Cardiac septum (tissue), 1 donor: Measurements from ENCODE around the gene FAN1. TPM values are rescaled to one million over a fixed set of nuclear protein-coding genes. Genes with fewer than 3 reads are reported as not detected.

ENCODE experiments used
- DNase-seq: peaks from one replicate; pipeline ENCODE4 v3.0.0-alpha.2; 2020; ENCODE audit warnings: low spot score
- intact Hi-C: fragments of 100-400 bp; cut with DNase I; formaldehyde crosslinking; loops from one replicate; pipeline ENCODE4 v1.14.0; 2022
- total RNA-seq: library from RNA; stranded (reverse); fragmentation: NEBNext Ultra II Directional; extraction: Animal tissue kit (Norgen Biotek cat#: 25700); gene quantifications from one replicate; pipeline ENCODE4 v1.2.1, GENCODE V29; 2021
- donor health status: DM: no; HTN: no; CAD: no.

FAN1 gene
- total RNA-seq, 1 donor from 2014 or later = 15.9 TPM

GRCh38 chr15:30917675-30918074, 14.0 kb downstream of the FAN1 start:
- intact Hi-C loops = no loop called here
- no peak for DNase-seq

GRCh38 chr15:30918366-30918765, 14.7 kb downstream of the FAN1 start:
- no peak for DNase-seq
- intact Hi-C loops = no loop called here

- no peak for DNase-seq
- intact Hi-C loops = loop anchor here (5.0 kb wide), 2 partner anchors 37 to 72 kb away; partner anchors contain the start of gene MTMR10
Observed at GRCh38 chr15:30919877-30920550, 16.3 kb downstream of the FAN1 start.

- intact Hi-C loops = loop anchor here (5.0 kb wide), 2 partner anchors 36 to 71 kb away; partner anchors contain the start of gene MTMR10
Observed at GRCh38 chr15:30921106-30921505, 17.4 kb downstream of the FAN1 start.

GRCh38 chr15:30921781-30922479, 18.2 kb downstream of the FAN1 start:
- intact Hi-C loops = loop anchor here (5.0 kb wide), 2 partner anchors 35 to 70 kb away; partner anchors contain the start of gene MTMR10

More at GRCh38 chr15:30921106-30921505, 17.4 kb downstream of the FAN1 start:
- no peak for DNase-seq

GRCh38 chr15:30922480-30923311, 19.0 kb downstream of the FAN1 start:
- intact Hi-C loops = loop anchor here (5.0 kb wide), 2 partner anchors 35 to 70 kb away; partner anchors contain the start of gene MTMR10
- DNase-seq = no peak

More at GRCh38 chr15:30921781-30922479, 18.2 kb downstream of the FAN1 start:
- no peak for DNase-seq

GRCh38 chr15:30923429-30923828, 19.7 kb downstream of the FAN1 start:
- no peak for DNase-seq
- intact Hi-C loops = loop anchor here (5.0 kb wide), 2 partner anchors 34 to 69 kb away; partner anchors contain the start of gene MTMR10

- intact Hi-C loops = loop anchor here (5.0 kb wide), 2 partner anchors 33 to 68 kb away; partner anchors contain the start of gene MTMR10
- no peak for DNase-seq
Observed at GRCh38 chr15:30924353-30924752, 20.6 kb downstream of the FAN1 start.

GRCh38 chr15:30925686-30926085, 22.0 kb downstream of the FAN1 start:
- intact Hi-C loops = loop anchor here (5.0 kb wide), 1 partner anchor 47 kb away; no protein-coding TSS in a partner anchor
- DNase-seq = no peak

- DNase-seq = no peak
Observed at GRCh38 chr15:30926161-30926560, 22.4 kb downstream of the FAN1 start.

GRCh38 chr15:30927148-30927761, 23.5 kb downstream of the FAN1 start:
- DNase-seq = no peak
- intact Hi-C loops = loop anchor here (5.0 kb wide), 1 partner anchor 45 kb away; no protein-coding TSS in a partner anchor

More at GRCh38 chr15:30926161-30926560, 22.4 kb downstream of the FAN1 start:
- intact Hi-C loops = loop anchor here (5.0 kb wide), 1 partner anchor 46 kb away; no protein-coding TSS in a partner anchor

- intact Hi-C loops = loop anchor here (5.0 kb wide), 1 partner anchor 44 kb away; no protein-coding TSS in a partner anchor
Observed at GRCh38 chr15:30928076-30928475, 24.4 kb downstream of the FAN1 start.

GRCh38 chr15:30929064-30929669, 25.5 kb downstream of the FAN1 start:
- intact Hi-C loops = loop anchor here (5.0 kb wide), 1 partner anchor 43 kb away; no protein-coding TSS in a partner anchor

More at GRCh38 chr15:30928076-30928475, 24.4 kb downstream of the FAN1 start:
- DNase-seq = no peak

GRCh38 chr15:30929982-30930381, 26.3 kb downstream of the FAN1 start:
- no peak for DNase-seq
- intact Hi-C loops = loop anchor here (5.0 kb wide), 1 partner anchor 42 kb away; no protein-coding TSS in a partner anchor

More at GRCh38 chr15:30929064-30929669, 25.5 kb downstream of the FAN1 start:
- DNase-seq = no peak

- intact Hi-C loops = no loop called here
- no peak for DNase-seq
Observed at GRCh38 chr15:30930422-30930821, 26.7 kb downstream of the FAN1 start.

- intact Hi-C loops = no loop called here
- no peak for DNase-seq
Observed at GRCh38 chr15:30933293-30933692, 29.6 kb downstream of the FAN1 start.

- intact Hi-C loops = no loop called here
Observed at GRCh38 chr15:30939161-30939560, 35.4 kb downstream of the FAN1 start.

GRCh38 chr15:30940359-30940758, 36.6 kb downstream of the FAN1 start:
- DNase-seq = no peak
- intact Hi-C loops = no loop called here

More at GRCh38 chr15:30939161-30939560, 35.4 kb downstream of the FAN1 start:
- DNase-seq = no peak
